ENCODE measurements around the gene FBXO28. TPM values are rescaled to one million over a fixed set of nuclear protein-coding genes. Genes with fewer than 3 reads are reported as not detected.

FBXO28 gene
- total RNA-seq, 1 experiment from 2014 or later: 64.1 TPM

Small RNA genes lying within 50 kb of the gene (small RNA-seq; reads per million reads assigned to genes)
- gene AC092809.3 (0 to 0.12 reads per million in 2 experiments), gene RF00139 (0 reads per million in 2 experiments), gene RN7SKP49 (0 reads per million in 2 experiments)

Other genes starting within 250 kb of the FBXO28 start
- 69.4 and 83.6 TPM in 2 replicates for gene DEGS1, start 69.1 kb downstream of the FBXO28 start, total RNA-seq (2014; rRNA removed; shearing (Covaris generic))
- 31.9 and 41.5 TPM in 2 replicates for gene NVL, start 216.1 kb downstream of the FBXO28 start, total RNA-seq (2014; rRNA removed; shearing (Covaris generic))
- gene CNIH4, start 242.8 kb downstream of the FBXO28 start, total RNA-seq (2014; rRNA removed; shearing (Covaris generic)): 197 and 198 TPM in 2 replicates